HG03565 (cell line): ENCODE results near the gene ACBD4.
A peak's percentile ranks its signal among the peaks of the same experiment; 100 is the strongest.

ENCODE experiments used
- ATAC-seq: cut with Tn5 transposase; IDR thresholded peaks from one replicate; pipeline ENCODE4 v1.9.1; 2021; ENCODE audit warnings: mild to moderate bottlenecking, moderate library complexity; ENCODE audit not compliant: unreplicated experiment

The ACBD4 gene

DNA sequence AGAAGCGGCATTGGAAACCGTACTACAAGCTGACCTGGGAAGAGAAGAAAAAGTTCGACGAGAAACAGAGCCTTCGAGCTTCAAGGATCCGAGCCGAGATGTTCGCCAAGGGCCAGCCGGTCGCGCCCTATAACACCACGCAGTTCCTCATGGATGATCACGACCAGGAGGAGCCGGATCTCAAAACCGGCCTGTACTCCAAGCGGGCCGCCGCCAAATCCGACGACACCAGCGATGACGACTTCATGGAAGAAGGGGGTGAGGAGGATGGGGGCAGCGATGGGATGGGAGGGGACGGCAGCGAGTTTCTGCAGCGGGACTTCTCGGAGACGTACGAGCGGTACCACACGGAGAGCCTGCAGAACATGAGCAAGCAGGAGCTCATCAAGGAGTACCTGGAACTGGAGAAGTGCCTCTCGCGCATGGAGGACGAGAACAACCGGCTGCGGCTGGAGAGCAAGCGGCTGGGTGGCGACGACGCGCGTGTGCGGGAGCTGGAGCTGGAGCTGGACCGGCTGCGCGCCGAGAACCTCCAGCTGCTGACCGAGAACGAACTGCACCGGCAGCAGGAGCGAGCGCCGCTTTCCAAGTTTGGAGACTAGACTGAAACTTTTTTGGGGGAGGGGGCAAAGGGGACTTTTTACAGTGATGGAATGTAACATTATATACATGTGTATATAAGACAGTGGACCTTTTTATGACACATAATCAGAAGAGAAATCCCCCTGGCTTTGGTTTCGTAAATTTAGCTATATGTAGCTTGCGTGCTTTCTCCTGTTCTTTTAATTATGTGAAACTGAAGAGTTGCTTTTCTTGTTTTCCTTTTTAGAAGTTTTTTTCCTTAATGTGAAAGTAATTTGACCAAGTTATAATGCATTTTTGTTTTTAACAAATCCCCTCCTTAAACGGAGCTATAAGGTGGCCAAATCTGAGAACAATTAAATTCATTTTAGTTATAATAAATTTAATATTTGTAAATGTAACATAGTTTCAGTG is 14.5 kb downstream of the ACBD4 start:
- no peak for ATAC-seq

- ATAC-seq = no peak
These were observed 15.7 kb downstream of the ACBD4 start for GRCh38 chr17:45150911-45151809.

DNA sequence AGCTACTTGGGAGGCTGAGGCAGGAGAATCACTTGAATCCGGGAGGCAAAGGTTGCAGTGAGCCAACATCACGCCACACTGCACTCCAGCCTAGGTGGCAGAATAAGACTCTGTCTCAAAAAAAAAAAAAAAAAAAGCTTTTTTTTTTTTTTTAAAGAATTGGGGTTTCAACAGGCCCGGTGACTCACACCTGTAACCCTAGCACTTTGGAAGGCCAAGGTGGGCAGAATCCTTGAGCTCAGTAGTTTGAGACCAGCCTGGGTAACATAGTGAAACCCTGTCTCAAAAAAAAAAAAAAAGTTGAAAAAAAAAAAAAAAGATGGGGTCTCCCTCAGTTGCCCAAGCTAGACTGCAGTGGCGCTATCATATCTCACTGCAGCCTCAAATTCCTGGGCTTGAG is 19.5 kb downstream of the ACBD4 start:
- no peak for ATAC-seq

GRCh38 chr17:45155483-45155882 is 20.0 kb downstream of the ACBD4 start:
- ATAC-seq = no peak

DNA sequence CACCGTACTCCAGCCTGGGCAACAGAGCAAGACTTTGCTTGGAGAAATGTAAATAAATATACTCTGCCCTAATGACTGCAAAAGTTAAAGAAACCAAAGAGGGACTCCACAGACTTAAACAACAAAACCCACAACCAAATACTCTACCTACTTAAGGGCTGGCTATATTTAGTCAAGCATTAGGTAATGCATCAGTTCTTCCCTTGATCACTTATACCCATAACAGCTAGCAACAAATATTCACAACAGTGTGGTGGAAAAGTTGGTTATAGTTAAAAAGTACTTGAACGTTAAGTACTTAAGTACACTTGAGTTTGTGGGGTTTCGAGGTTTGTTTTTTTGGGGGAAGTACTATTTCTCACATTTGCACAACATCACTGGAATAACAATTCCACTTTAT is 20.8 kb downstream of the ACBD4 start:
- no peak for ATAC-seq

- peak; percentile 4 for ATAC-seq
These were observed 25.2 kb downstream of the ACBD4 start for GRCh38 chr17:45160447-45161287.

DNA sequence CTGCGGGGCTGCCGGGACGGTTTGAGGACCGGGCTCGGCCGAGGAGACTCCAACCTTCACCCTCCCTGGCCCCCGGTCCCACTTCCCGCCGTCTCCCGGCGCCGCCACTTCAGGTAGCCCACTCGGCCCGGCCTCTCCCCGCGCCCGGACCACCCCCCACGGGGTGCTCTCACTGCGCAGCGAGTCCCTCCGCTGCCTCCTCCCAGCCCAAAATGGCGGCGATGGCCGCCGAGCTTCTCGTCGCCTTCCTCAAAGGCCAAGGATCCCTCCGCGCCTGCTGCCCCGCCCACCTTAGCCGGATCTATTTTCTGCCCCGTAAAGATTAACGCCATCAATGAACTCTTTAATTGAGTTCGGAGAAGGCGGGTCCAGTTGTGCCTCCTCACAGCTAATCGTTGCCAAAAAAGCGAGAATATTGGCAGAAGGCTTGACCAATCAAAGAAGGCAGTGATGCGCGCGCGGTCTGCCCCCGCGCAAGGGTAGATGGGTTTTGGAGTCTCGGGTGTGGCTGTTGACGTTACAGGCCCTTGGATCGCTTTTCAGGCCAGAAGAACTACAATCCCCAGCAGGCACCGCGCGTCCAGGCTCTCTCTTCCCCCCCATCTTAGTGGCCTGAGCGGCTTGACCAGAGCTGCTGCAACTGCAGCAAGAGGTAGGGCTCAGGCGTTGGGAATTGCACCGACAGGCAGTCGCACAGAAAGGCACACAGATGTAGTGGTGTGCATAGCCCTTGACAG is 26.0 kb downstream of the ACBD4 start, which contains the start of gene HEXIM2:
Gene HEXIM2, plus strand, starts transcription at position 588 of the 737 bp plus-strand sequence. CDS start 919 bp downstream, outside the sequence.
- peak; percentile 81 for ATAC-seq

GRCh38 chr17:45162025-45162687 is 26.7 kb downstream of the ACBD4 start:
- no peak for ATAC-seq

GRCh38 chr17:45164734-45165269 is 29.3 kb downstream of the ACBD4 start:
- no peak for ATAC-seq

GRCh38 chr17:45168991-45169752 is 33.7 kb downstream of the ACBD4 start:
- no peak for ATAC-seq

DNA sequence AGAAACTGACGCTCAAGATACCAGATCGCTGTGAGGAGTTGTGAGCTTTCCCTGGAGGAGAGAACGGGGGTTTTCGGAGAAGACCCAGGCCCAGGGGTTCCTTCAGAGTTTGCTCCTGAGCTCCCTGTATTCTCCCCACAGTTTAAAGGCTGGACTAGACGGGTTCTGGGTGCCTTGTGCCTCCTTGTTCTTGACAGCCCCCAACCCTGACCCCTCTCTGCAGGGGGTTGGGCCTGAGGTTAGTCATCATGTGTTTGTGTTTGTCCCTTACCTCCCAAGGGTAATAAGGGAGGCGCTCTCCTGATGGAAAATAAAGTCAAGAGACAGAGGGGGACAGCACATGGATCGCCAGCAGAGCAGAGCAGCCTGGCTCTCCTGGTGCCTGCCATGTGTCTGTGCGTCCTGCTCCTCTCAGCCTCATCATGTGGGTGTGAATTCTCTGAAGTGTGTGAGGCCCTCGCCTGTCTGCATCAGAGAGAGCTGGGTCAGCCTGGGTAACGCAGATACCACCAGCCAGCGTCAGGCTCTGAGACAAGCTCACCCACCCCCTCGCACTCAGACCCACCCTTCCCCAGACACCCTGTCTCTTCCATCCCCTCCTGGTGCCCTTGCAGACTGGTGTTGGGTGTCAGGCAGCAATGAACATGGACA is 34.9 kb downstream of the ACBD4 start:
- ATAC-seq = no peak

DNA sequence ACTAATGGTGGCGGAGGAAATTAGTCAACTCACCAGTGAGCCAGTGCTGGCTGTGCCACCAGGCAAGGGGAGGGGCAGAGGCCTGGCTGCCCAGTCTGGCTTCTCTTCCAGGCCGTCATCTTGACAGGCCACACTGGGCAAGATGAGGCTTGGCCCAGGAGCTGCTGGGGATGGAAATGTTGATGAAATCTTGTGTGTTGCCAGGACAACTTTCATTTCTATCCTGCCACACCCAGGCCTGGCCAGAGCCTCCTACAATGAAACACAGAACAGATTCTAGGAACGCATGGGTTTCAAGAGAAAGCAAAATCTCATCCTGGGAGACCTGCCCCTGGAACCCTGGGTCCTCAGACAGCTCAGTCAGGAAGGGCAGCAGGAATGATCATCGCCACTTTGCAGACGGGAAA is 35.4 kb downstream of the ACBD4 start:
- ATAC-seq = no peak

DNA sequence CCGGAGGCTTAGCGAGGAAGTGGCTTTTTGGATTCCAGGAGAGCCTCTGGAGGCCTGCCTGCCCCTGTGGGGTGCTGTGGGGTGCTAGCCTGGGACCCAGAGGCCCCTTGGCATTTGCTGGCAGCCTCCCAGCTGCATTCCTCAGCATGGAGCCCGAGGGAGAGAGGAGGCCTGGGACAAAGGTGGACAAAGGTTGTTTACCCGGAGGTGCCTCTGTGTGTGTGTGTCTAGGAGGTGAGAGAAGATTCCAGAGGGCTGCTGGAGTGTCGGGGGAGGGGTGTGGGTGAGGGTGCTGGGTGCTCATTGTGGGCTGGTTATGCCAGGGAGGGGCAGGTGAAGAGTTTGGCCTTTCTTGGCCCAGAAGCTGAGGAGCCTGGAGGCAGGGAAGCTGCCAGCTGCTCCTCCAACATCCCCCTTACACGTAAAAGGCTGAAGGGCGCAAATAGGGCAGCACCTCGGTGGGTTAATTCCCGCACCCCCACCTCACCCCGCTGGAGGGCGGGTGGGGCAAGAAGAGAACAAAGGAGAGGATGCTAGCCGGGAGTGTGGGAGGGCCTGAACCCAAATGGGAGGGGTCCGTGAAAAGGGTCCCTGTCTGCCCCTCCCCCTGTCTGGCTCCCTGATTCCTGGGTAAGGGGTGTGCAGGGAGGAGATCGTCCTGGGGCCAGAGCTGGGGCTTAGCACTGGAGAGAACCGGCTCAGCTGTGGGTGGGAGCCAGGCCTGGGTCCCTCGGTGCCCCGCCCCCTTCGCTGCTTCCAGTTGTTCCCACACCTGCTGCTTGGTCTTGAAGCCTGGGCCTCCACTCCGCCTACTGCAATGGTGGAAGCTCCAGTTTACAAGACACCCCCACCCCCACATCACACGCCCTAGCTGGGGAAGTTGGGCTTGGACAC is 36.1 kb downstream of the ACBD4 start:
- ATAC-seq = no peak

DNA sequence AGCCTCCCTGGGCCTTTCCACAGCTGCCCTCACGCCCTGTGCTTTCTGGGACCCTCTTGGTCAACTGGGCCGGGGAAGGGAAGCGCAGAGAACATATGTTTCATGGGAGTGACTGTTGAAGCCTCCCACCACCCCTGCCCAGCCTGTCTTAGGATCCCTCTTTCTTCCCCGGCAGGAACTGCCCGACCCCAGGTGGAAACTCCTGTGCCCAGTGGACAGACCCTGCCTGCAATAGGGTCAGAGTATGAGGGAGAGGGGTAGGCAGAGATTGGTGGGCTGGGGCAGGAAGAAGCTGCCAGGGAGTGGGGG is 36.7 kb downstream of the ACBD4 start:
- no peak for ATAC-seq

DNA sequence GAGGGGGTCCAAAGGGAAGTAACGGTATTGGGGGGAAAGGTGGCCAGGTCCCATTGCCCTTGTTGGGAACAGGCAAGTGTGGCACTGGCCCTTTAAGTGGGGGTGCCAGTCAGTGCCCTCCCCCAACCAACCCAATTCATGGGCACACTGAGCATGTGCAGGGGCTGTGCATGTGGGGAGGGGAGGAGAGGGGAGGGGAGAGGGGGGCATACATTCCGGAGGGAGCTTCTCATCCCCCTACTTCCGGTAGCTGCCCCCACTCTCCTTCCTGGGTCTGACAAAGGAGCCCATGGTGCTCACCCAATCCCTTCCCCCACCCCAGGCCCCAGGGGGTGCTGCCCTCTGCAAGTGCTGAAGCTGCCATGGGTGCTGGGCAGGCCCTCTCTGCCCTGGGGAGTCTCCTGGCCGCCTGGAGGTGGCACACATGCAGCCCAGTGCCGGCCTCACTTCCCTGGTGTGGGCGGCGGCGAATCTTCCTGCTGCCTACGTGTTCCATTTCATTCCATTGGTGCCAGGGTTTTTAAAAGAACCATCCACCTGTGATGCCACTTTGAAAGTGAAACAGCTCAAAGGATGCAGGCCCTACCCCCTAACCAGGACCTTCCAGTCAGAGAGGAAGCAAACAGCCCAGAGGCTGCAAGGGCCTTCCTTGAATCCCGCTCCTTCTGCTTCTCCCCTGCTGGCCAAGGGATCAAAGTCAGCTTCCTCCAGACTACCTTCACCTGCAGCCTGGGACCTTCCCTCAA is 37.2 kb downstream of the ACBD4 start:
- ATAC-seq = no peak

DNA sequence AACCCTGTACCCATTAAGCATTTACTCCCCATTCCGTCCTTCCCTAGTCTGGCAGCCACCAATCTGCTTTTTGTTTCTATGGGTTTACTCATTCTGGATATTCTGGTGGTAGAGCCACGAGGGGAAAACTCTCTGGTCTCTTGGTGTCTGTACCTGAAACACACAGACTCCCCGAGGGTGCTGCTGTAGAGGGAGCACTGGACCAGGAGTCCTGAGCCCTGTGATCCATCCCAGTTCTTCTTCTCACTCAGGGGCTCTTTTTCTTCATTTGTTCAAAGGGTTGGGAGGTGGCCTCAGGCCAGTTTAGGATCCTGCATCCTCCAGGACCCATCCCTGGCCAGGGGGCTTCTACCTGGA is 40.2 kb downstream of the ACBD4 start:
- no peak for ATAC-seq
